Mammary epithelial cell (primary cell): ENCODE measurements around the gene CCDC85C.

ENCODE experiments used
- EZH2 ChIP-seq: IDR thresholded peaks from 2 replicates; pipeline ENCODE4 v1.6.1; 2012; ENCODE audit warnings: low read length, inconsistent platforms, borderline replicate concordance
- TF ChIP-seq, protein P1 (sequence below), 2 donors: IDR thresholded peaks in 1 of 2; conservative IDR thresholded peaks in 1 of 2; 2 replicates each; pipeline ENCODE4 v1.5.1; 2011 to 2012; ENCODE audit warnings: inconsistent platforms in 2 of 2, low read length in 2 of 2, mild to moderate bottlenecking in 2 of 2, control low read depth in 1 of 2, low read depth in 1 of 2; ENCODE audit not compliant: insufficient read depth in 1 of 2; ENCODE audit errors: extremely low read depth in 1 of 2

DNA sequence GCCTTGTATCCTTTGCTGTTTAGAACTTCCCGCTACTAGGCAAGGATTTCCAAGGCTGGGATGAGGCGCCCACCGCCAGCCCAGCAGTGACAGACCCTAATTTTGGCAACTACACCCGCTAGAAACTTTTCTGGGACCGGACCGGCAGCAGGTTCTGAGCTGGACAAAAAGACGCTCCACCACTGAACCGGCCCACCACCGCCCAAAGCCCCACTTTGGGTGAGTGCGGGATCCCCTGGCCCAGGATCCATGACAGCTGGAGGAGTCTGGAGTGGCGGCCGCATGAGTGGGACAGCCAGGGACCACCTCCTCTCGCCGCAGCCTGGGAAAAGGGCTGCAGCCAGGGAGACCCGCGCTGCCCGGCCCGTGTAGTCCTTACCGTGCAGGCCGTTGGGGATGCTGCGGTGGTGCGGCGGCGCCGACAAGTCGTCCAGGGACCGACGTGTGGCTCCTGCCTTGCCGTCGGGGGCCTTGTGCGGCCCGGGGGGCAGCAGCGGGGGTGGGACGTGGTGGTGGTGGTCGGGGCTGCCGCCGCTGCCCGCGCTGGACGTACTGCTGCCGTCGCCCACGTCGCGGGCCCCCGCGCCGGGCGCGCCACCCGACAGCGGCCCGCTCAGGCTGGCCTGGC, 1.1 kb downstream of the CCDC85C start:
- TF ChIP-seq, protein P1, sequence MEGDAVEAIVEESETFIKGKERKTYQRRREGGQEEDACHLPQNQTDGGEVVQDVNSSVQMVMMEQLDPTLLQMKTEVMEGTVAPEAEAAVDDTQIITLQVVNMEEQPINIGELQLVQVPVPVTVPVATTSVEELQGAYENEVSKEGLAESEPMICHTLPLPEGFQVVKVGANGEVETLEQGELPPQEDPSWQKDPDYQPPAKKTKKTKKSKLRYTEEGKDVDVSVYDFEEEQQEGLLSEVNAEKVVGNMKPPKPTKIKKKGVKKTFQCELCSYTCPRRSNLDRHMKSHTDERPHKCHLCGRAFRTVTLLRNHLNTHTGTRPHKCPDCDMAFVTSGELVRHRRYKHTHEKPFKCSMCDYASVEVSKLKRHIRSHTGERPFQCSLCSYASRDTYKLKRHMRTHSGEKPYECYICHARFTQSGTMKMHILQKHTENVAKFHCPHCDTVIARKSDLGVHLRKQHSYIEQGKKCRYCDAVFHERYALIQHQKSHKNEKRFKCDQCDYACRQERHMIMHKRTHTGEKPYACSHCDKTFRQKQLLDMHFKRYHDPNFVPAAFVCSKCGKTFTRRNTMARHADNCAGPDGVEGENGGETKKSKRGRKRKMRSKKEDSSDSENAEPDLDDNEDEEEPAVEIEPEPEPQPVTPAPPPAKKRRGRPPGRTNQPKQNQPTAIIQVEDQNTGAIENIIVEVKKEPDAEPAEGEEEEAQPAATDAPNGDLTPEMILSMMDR (conservative IDR thresholded peaks at IDR 0.05 in 1 of 2, IDR thresholded peaks at IDR 0.05 in 1 of 2; ENCODE audit: extremely low read depth in 1 of 2, insufficient read depth in 1 of 2, low read depth in 1 of 2, low read length in 2 of 2): no peak
- no peak for TF ChIP-seq EZH2
